Middle frontal gyrus (tissue), 1 donor: ENCODE measurements around the gene AFF3.

Experiments
- DNase-seq: peaks from one replicate; pipeline ENCODE4 v3.0.0-alpha.2; 2015; ENCODE audit warnings: low spot score; ENCODE audit errors: extremely low spot score

Gene AFF3

GRCh38 chr2:99836690-99837605 is 305.4 kb downstream of the AFF3 start:
- DNase-seq = no peak

GRCh38 chr2:99834426-99834825 is 308.0 kb downstream of the AFF3 start:
- no peak for DNase-seq

- DNase-seq = no peak
Observed at GRCh38 chr2:99833586-99834201, 308.7 kb downstream of the AFF3 start.

GRCh38 chr2:99832926-99833325 is 309.5 kb downstream of the AFF3 start:
- DNase-seq = no peak

- no peak for DNase-seq
Observed at GRCh38 chr2:99831772-99832171, 310.6 kb downstream of the AFF3 start.

GRCh38 chr2:99827296-99827999 is 314.9 kb downstream of the AFF3 start:
- no peak for DNase-seq

GRCh38 chr2:99825630-99826029 is 316.8 kb downstream of the AFF3 start:
- no peak for DNase-seq

GRCh38 chr2:99824758-99825157 is 317.6 kb downstream of the AFF3 start:
- no peak for DNase-seq

GRCh38 chr2:99822474-99823207 is 319.7 kb downstream of the AFF3 start:
- no peak for DNase-seq

- DNase-seq = no peak
Observed at GRCh38 chr2:99821984-99822383, 320.4 kb downstream of the AFF3 start.

- DNase-seq = no peak
Observed at GRCh38 chr2:99821572-99821971, 320.8 kb downstream of the AFF3 start.

GRCh38 chr2:99821039-99821438 is 321.4 kb downstream of the AFF3 start:
- DNase-seq = no peak

- no peak for DNase-seq
Observed at GRCh38 chr2:99819766-99820165, 322.6 kb downstream of the AFF3 start.

GRCh38 chr2:99818842-99819241 is 323.5 kb downstream of the AFF3 start:
- DNase-seq = no peak

- no peak for DNase-seq
Observed at GRCh38 chr2:99816908-99817307, 325.5 kb downstream of the AFF3 start.

GRCh38 chr2:99812426-99812825 is 330.0 kb downstream of the AFF3 start:
- no peak for DNase-seq

GRCh38 chr2:99811544-99811943 is 330.8 kb downstream of the AFF3 start:
- DNase-seq = no peak

GRCh38 chr2:99810225-99810624 is 332.2 kb downstream of the AFF3 start:
- DNase-seq = no peak

GRCh38 chr2:99809259-99809900 is 333.0 kb downstream of the AFF3 start:
- DNase-seq = no peak

- DNase-seq = no peak
Observed at GRCh38 chr2:99808361-99809200, 333.8 kb downstream of the AFF3 start.
